Measurements from ENCODE around the gene NALCN. TPM values are rescaled to one million over a fixed set of nuclear protein-coding genes. Genes with fewer than 3 reads are reported as not detected.

Gene NALCN
- total RNA-seq = 8.2 TPM
- long read RNA-seq, partial matches to known transcripts = 5 of 14 reads
- long read RNA-seq, other reads (novel, unspliced or antisense) = 7 of 14 reads

DNA sequence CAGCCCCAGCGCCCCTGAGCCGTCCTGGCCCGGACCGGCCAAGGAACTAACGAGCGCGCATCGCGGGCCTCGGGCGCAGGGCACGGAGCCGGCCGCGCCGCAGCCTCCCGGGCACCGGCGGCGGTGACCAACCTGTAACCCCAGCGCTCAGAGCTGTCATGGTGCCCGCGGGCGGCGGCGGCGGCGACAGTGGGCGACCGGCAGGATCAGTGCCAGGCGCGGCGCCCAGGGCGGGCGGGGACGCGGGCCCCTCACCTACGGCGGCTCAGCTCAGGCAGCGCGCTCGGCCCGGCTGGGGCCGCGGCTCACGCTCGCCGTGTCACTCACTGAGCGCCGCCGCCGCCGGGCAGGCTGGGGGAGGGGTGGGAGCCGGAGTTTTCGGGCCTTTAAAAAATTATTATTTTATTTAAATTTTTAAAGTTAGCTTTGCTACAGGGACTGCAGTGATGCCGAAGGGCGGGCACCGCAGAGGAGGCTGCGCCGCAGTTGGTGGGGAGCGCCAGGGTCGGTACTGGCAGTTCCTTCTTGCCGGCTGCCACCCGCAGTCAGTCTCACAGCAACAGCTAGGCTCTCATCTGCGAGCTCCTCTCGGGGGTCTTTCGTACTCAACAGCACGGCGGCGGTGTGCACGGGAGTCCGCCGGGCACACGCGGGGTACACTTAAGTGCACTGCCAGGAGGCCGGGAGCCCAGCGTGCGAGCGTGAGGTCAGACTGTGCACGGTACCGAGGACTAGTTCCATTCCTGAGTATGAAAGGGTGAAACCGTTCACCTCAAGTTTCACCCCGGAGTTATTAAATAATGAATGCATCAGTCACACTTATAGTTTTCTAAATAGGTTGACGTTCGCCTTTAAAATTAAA lies at the start of gene NALCN:
TSS of gene NALCN (minus strand) at position 328 of the 862 bp plus-strand sequence. CDS start 17,382 bp downstream, outside the sequence.
- peak; percentile 54 for DNase-seq
- peak; percentile 93 for ATAC-seq (ENCODE audit: poor library complexity)
- intact Hi-C loops (cut with DNase I) = no loop called here

DNA sequence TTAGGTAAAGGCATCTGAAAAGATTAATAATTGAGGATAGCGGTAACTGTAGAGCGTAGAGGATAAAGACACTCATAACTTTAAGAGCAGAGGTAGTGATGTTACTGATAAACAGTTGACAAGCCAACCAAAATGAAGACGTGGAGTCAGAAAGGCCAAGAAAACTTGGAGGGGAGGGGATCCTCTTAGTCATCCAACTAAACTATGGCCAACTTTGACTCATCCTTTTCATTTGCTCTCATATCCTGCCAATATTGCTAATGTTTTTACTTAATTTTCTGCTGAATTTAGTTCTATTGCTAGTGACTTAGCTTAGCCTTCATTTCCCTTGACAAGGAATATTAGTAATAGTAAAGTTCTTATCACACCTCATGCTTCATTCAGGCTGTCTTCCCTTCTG lies 49.6 kb upstream of the NALCN start:
- DNase-seq (no peak), ATAC-seq (ENCODE audit: poor library complexity) (no peak)
- intact Hi-C loops (cut with DNase I) = no loop called here

DNA sequence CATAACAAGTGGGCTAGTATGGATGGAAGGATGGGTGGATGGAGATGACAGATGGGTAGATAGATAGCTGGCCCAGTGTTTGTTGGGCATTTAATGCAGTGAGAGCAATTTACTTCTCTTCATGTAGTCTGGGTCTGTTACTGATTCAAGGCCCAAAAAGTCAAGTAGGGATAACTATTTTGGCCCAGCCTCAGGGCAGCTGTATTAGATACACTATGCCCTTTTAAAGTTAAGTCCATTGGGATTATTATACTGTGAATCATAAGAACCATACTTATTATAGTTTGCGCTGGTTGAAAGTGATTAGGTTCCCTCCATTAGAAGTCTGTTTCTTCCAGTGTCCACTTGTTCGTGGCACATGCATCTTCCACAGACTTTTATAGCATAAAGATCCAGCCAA lies 40.9 kb upstream of the NALCN start:
- DNase-seq (no peak), ATAC-seq (ENCODE audit: poor library complexity) (no peak)
- intact Hi-C loops (cut with DNase I) = no loop called here

DNA sequence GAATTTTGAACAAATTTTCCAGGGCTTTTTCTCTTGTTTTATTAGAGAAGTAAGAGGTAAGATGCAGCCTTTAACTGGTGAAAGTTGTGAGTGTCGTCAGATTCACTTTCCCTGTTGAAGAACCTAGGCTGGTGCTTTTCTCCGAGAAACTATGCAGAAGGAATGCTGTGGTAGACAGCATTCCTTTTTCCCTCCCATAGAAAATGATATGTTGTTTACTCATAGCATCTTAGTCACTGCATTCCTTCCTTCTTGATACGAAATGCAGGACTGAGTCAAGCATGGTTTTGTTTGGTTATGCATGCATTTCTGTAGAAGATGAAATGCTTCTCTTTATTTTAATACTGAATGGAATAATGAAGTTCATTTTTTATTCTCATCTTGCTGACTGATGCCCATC lies 39.6 kb upstream of the NALCN start:
- ATAC-seq (ENCODE audit: poor library complexity) = no peak
- intact Hi-C loops (cut with DNase I) = no loop called here
- no peak for DNase-seq

DNA sequence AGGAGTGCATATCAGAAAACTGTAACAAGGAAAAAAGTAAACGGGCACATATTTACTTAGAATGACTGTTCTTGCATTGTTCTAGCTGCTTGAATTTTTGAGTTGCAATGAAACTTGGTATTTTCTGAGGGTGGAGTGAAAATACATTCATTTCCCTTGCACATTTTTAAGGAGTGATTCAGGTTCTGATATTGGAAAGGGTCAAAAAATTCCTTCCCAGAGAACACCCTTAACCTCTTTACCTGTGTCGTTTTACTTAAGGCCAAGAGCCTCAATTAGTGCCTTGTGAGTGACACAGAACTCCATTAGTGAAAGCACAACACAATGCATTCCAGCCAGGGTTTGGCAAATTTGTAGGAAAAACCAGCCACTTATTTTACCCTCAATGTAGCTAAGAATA lies 38.5 kb upstream of the NALCN start:
- intact Hi-C loops (cut with DNase I) = no loop called here
- no peak for DNase-seq
- ATAC-seq (ENCODE audit: poor library complexity) = no peak

DNA sequence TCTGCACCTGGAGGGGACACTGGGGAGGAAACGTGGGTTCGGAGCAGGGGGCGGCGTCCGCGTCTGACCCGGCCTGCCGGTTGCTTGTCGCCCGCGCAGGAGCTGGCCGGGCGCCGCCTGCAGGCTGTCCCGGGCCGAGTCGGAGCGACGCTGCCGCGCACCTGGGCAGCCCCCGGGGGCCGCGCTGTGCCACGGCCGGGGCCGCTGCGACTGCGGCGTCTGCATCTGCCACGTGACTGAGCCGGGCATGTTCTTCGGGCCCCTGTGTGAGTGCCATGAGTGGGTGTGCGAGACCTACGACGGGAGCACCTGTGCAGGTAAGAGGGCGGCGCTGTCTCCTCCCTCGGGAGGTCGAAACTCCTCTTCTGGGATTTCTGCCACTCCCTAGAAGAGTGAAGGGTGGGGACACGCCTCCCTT lies 37.5 kb upstream of the NALCN start:
- intact Hi-C loops (cut with DNase I) = no loop called here
- peak; percentile 42 for DNase-seq
- peak; percentile 89 for ATAC-seq (ENCODE audit: poor library complexity)

DNA sequence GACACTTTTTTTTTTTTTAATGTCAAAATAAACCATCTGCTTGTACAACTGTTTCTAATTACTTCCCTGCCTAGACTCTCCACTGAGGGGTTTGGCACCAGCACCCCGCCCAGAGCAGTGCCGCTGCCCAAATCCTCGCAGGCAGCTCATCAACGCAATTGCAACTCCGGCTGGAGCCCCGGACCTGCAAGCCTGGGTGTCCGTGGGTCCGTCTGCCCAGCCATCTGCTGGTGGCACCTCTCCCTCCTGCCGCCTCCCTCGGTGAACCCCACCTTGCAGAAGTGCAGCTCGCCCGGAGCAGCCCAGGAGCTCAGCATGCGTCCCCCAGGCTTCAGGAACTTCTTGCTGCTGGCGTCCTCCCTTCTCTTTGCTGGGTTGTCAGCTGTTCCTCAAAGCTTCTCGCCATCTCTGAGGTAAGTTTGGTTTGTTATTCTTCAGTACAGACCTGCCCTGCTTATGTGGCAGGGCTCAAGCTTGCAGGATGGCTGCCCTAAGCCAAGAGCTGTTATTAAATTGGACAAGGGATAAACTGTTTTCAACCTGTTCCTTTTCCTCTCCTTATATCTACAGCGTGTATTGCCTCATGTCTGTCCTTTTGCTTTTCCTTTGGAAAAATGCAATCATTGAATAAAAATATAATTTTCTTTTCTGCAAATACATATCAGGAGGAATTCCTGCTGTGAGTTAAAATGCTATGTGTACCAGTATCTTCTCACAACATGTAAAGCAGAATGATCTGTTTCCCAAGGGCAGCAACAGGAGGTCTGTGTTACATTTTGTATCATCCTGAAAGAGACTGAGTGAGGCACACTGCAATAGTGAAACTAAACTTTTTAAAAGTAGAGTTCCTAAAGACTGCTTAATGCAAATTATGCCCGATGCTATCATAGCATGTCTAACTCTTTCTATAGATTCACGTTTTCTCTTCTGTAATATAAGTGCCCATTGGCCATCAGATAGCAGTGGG lies 36.5 kb upstream of the NALCN start, which contains the start of gene ITGBL1:
TSS of gene ITGBL1 (plus strand) at position 157 of the 967 bp plus-strand sequence. CDS start at position 316, 159 bp downstream.
- peak; percentile 76 for ATAC-seq (ENCODE audit: poor library complexity)
- intact Hi-C loops (cut with DNase I) = no loop called here
- DNase-seq = peak; percentile 66

DNA sequence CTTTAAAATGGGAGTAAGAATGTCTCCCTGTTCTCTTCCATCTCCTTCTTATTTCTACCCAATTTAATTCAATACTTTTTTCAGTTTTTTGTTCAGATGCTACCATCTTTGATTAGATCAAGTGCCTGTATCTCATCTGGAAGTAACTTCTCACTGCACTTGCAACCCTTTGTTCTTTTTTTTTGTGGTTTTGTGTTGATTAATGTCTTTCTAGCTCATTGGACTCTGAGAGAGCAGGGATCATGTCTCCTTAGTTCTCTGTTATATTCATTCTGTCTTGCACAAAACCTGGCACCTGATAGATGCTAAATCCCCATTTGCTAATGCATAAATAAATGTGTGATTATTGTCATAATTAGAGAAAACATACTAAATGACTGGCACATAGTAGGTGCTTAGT lies 35.3 kb upstream of the NALCN start:
- ATAC-seq (ENCODE audit: poor library complexity) (no peak), DNase-seq (no peak)
- intact Hi-C loops (cut with DNase I) = no loop called here

DNA sequence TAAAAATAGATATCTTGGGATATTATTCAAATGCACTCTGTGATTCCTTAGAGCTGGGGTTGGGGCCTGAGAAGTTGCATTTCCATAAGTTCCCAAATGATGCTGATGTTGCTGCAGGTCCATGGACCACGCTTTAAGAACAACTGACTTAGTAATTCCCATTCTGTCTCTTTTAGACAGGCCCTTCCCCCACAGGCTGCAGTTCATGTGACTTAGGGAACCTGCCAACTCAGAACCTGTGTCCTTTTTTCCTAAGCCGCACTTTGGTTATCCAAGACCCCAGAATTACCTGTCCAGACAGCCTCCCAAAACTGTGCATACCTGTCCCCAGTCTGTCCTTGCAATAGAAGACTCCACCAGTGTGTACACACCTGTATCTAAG lies 34.4 kb upstream of the NALCN start:
- intact Hi-C loops (cut with DNase I) = no loop called here
- ATAC-seq (ENCODE audit: poor library complexity) (no peak), DNase-seq (no peak)

DNA sequence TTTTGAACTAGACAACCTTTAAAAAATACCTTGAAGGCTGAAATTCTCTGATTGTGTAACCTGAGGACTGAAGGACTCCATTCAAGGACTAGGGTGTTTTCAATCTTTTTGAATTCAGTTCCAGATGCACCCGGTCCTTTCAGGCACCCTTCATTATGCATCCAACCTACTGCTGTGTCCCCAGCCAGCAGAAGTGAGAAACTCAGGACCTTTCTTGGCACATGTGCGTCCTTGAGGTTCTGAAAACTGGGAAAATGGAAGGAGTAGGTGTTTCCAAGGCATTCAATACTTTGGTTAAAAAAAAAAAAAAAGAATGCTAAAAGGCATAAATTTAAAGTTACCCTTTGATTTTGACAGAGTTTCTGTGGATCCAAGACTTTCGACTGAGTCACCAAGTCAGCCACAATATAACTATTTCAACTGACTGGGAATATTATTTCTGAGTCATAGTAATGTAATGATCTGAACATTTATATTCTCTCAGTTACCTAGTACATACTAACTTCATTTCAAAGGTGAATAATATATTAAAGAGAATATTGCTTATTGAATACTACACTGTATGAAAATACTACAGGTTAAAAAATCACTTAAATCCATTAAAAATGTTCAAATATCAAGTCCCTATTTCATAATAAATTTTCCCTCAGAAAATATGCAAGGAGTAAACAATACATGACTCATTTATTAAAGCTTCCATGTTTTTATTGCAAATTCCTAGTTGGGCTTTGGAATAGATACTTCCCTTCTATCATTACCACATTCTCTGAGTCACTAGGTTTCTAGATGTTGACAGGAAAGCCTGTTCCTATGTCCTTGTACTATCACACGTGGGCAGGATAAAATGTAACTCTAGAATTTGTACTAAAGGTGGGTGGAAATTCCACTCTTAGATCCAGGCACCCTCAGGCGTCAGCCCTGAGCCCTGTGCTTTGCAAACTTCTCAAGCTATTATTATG lies 33.8 kb upstream of the NALCN start:
- DNase-seq = no peak
- ATAC-seq (ENCODE audit: poor library complexity) = no peak
- intact Hi-C loops (cut with DNase I) = no loop called here

DNA sequence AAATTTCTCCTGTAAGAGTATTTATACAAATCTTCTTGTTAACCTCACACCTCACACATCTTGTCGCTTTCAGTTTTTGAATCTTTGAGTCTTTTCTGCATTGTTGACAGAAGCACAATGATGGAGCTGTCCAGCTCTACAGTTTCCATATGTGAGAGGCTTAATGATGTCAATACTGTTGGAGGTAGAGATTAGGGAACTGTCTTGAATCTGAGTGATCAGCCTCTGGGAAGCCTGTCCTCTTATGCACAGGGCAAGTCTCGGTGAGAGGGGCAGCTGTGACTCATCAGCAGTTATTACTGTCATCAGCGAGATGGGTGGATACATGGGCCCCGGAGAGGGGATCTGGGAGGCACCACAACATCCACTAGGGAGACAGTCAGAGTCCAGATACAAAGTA lies 31.5 kb upstream of the NALCN start:
- ATAC-seq (ENCODE audit: poor library complexity) (no peak), DNase-seq (no peak)
- intact Hi-C loops (cut with DNase I) = no loop called here

DNA sequence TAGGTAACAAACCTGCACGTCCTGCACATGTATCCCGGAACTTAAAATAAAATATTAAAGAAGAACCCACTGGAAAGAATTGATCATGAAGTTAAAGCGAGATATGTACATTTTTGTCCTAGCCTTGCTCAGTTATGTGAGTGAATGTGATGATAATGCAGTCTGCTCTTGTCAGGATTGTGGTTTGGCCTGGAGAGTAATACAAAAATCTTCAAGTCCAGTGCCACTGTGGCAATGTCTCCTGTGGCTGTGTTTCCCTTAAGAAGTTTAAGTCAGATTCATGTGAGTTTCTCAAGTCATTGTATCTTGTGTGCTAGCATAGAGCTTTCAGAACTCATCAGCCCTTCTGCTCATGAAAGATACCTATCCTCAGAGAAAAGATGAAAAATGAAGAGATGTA lies 18.2 kb upstream of the NALCN start:
- no peak for DNase-seq
- intact Hi-C loops (cut with DNase I) = no loop called here
- no peak for ATAC-seq (ENCODE audit: poor library complexity)

DNA sequence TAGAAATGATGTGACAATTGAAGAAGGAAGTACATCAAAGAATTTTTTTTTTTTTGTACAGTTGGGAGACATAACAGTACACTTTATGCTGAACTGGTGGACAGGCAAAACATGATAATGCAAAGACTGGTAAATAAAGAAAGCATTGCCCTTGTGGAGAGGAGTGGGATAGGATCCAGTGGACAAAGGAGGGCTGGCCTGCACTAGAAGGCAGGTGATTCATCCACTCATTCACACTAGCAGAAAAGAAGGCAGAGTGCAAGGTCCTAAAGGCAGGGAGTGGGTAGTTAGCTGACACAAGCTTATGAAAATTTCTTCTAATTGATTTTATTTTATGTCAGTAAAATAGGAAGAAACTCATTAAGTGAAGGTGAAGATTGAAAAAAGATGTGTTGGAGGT lies 17.6 kb upstream of the NALCN start:
- DNase-seq = no peak
- intact Hi-C loops (cut with DNase I) = no loop called here

DNA sequence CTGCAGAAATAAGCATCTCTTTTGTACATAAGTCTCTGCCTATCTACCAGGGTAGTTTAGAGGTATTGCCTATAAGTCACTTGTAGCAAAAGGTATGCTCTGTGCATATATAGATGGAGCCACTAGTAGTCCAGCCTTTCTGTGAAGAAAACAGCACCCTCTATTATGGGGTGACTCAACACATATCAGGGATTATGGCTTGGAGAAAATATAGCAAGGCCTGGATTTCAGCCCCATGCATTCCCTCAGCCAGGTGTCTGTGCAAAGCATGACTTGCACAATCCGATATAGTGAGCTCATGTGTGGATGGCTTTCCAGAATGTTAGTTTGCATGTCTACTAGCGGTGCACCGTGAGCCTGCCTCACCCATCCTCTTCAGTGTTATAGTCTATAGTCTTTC lies 13.4 kb upstream of the NALCN start:
- DNase-seq = no peak
- intact Hi-C loops (cut with DNase I) = no loop called here
- no peak for ATAC-seq (ENCODE audit: poor library complexity)

More for the DNA sequence above, 17.6 kb upstream of the NALCN start:
- no peak for ATAC-seq (ENCODE audit: poor library complexity)

DNA sequence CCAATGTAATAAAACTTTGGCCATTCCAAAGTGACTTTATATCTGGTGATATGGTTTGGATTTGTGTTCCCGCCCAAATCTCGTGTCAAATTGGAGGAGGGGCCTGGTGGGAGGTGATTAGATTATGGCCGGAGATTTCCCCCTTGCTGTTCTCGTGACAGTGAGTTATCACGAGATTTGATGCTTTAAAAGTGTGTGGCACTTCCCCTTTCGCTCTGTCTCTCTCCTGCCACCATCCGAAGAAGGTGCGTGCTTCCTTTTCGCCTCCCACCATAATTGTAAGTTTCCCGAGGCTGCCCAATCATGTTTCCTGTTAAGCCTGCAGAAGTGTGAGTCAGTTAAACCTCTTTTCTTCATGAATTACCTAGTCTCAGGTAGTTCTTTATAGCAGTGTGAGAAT lies 9.3 kb upstream of the NALCN start:
- intact Hi-C loops (cut with DNase I) = no loop called here
- ATAC-seq (ENCODE audit: poor library complexity) (no peak), DNase-seq (no peak)

DNA sequence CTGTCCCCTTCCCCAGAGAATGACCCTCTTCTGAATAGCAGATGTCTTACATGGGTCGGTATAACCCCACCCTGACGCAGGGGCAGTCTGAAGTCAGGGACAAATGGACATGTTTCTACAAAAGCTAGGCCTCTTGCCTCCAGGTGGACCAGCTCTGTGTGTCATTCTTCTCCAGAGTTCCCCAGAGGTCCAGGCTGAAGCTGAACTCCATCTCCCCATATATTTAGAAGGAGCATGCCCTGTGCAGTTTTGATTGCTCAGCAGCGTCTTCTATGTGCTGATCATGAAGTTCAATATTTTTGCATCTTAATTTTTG lies 8.8 kb upstream of the NALCN start:
- ATAC-seq (ENCODE audit: poor library complexity) (no peak), DNase-seq (no peak)
- intact Hi-C loops (cut with DNase I) = no loop called here

DNA sequence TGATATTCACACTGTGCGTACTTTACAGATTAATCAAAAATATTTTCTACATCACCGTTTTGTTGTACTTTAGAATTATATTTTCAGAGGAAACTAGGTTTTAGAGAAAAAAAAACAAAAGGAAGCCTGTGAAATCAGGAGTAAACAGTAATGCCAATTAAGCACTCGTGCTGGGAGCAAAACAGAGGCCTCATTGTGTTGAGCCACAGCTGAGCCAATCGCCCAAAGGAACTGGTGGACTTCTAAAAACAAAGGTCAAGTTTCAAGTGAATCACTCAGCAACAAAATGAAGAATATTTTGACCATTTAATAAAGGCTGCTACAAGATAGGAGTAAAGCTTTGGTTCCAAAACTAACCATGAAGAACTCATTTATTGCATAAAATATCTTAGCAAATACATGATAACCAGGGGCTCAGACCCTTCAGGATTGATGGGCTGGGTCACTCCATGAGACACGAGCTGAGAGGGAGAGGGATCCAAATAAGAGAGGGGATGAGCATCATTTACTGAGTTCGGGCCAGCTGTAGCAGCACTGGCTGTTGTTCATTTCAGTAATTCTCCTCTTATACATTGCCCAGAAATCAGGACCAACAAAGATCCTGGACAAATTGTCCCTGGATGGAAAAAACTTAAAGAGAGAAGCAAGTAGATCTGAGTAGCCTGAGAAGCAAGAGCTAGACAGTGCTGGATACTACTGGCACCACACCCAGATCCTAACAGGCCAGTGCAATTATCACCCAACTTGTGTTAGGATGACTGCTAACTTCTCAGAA lies 8.3 kb upstream of the NALCN start:
- DNase-seq (no peak), ATAC-seq (ENCODE audit: poor library complexity) (peak; percentile 87)
- intact Hi-C loops (cut with DNase I) = no loop called here

DNA sequence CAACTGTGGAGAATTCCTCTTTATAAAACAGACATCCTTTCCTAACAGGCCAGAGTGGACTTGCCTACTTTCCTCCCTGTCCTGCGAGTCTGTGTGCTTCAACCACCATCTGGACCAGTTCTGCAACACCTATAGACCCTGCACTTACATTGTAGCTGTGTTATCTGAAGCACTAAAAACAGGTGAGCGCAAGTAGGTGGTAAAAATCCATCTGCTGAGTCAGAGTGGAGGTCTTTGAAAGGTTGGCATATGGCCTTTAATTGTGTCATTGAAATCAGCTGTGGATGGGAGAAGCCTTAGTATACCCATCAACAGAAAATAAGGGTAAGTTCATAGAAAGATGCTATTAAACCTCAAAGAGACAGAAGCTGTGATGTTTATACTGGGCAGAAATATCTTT lies 7.6 kb upstream of the NALCN start:
- ATAC-seq (ENCODE audit: poor library complexity) (no peak), DNase-seq (no peak)
- intact Hi-C loops (cut with DNase I) = no loop called here
